ENCODE measurements around the gene MLEC.

The MLEC gene

GRCh38 chr12:120737557-120738251, 50.8 kb downstream of the MLEC start:
- Histone ChIP-seq H3K27me3 (ENCODE audit: control insufficient read depth, insufficient read depth, low read length) (no peaks in the 10 kb centered on the region), H3K4me1 (ENCODE audit: control insufficient read depth, insufficient read depth, low read length) (no peaks in the 10 kb centered on the region), H3K9ac (ENCODE audit: low read length) (no peak overlapping the region), H3K36me3 (ENCODE audit: control insufficient read depth, insufficient read depth, low read length) (no peaks in the 10 kb centered on the region), H3K9me3 (ENCODE audit: control insufficient read depth, insufficient read depth, low read depth, low read length) (peaks cover 5% of the 10 kb centered on the region; the same call in 1 of the 2 replicates), H3K27ac (ENCODE audit: low read depth, low read length) (no peak overlapping the region), H3K4me3 (ENCODE audit: low read depth, low read length) (no peak overlapping the region)

GRCh38 chr12:120738252-120739030, 51.5 kb downstream of the MLEC start:
- H3K4me3 ChIP-seq (ENCODE audit: low read depth, low read length) = no peak overlapping the region
- no peak overlapping the region for H3K27ac ChIP-seq (ENCODE audit: low read depth, low read length)
- H3K9ac ChIP-seq (ENCODE audit: low read length) = no peak overlapping the region
- H3K36me3 ChIP-seq (ENCODE audit: control insufficient read depth, insufficient read depth, low read length) = no peaks in the 10 kb centered on the region
- 0 out of 2 replicates have a peak, but pooled peaks cover 1% of the 10 kb centered on the region for H3K9me3 ChIP-seq (ENCODE audit: control insufficient read depth, insufficient read depth, low read depth, low read length)
- no peaks in the 10 kb centered on the region for H3K4me1 ChIP-seq (ENCODE audit: control insufficient read depth, insufficient read depth, low read length)
- no peaks in the 10 kb centered on the region for H3K27me3 ChIP-seq (ENCODE audit: control insufficient read depth, insufficient read depth, low read length)

GRCh38 chr12:120739031-120739762, 52.2 kb downstream of the MLEC start:
- no peak overlapping the region for H3K9ac ChIP-seq (ENCODE audit: low read length)
- no peaks in the 10 kb centered on the region for H3K27me3 ChIP-seq (ENCODE audit: control insufficient read depth, insufficient read depth, low read length)
- H3K4me3 ChIP-seq (ENCODE audit: low read depth, low read length) = no peak overlapping the region
- no peaks in the 10 kb centered on the region for H3K36me3 ChIP-seq (ENCODE audit: control insufficient read depth, insufficient read depth, low read length)
- no peaks in the 10 kb centered on the region for H3K4me1 ChIP-seq (ENCODE audit: control insufficient read depth, insufficient read depth, low read length)
- H3K9me3 ChIP-seq (ENCODE audit: control insufficient read depth, insufficient read depth, low read depth, low read length) = no peaks in the 10 kb centered on the region
- no peak overlapping the region for H3K27ac ChIP-seq (ENCODE audit: low read depth, low read length)

- Histone ChIP-seq H3K36me3 (ENCODE audit: control insufficient read depth, insufficient read depth, low read length) (no peaks in the 10 kb centered on the region), H3K4me1 (ENCODE audit: control insufficient read depth, insufficient read depth, low read length) (no peaks in the 10 kb centered on the region), H3K27me3 (ENCODE audit: control insufficient read depth, insufficient read depth, low read length) (no peaks in the 10 kb centered on the region), H3K9me3 (ENCODE audit: control insufficient read depth, insufficient read depth, low read depth, low read length) (no peaks in the 10 kb centered on the region), H3K4me3 (ENCODE audit: low read depth, low read length) (no peak overlapping the region), H3K27ac (ENCODE audit: low read depth, low read length) (no peak overlapping the region), H3K9ac (ENCODE audit: low read length) (no peak overlapping the region)
Observed at GRCh38 chr12:120739821-120740613, 53.1 kb downstream of the MLEC start.

GRCh38 chr12:120740871-120741270, 53.9 kb downstream of the MLEC start:
- no peak overlapping the region for H3K27ac ChIP-seq (ENCODE audit: low read depth, low read length)
- H3K9me3 ChIP-seq (ENCODE audit: control insufficient read depth, insufficient read depth, low read depth, low read length) = no peaks in the 10 kb centered on the region
- H3K4me1 ChIP-seq (ENCODE audit: control insufficient read depth, insufficient read depth, low read length) = no peaks in the 10 kb centered on the region
- no peak overlapping the region for H3K4me3 ChIP-seq (ENCODE audit: low read depth, low read length)
- no peaks in the 10 kb centered on the region for H3K27me3 ChIP-seq (ENCODE audit: control insufficient read depth, insufficient read depth, low read length)
- no peak overlapping the region for H3K9ac ChIP-seq (ENCODE audit: low read length)
- no peaks in the 10 kb centered on the region for H3K36me3 ChIP-seq (ENCODE audit: control insufficient read depth, insufficient read depth, low read length)

- Histone ChIP-seq H3K9me3 (ENCODE audit: control insufficient read depth, insufficient read depth, low read depth, low read length) (no peaks in the 10 kb centered on the region), H3K9ac (ENCODE audit: low read length) (no peak overlapping the region), H3K27ac (ENCODE audit: low read depth, low read length) (0 out of 2 replicates have a peak overlapping the region, but pooled peaks have one; percentile 15), H3K4me1 (ENCODE audit: control insufficient read depth, insufficient read depth, low read length) (no peaks in the 10 kb centered on the region), H3K27me3 (ENCODE audit: control insufficient read depth, insufficient read depth, low read length) (no peaks in the 10 kb centered on the region), H3K36me3 (ENCODE audit: control insufficient read depth, insufficient read depth, low read length) (no peaks in the 10 kb centered on the region), H3K4me3 (ENCODE audit: low read depth, low read length) (no peak overlapping the region)
Observed at GRCh38 chr12:120741476-120742421, 54.8 kb downstream of the MLEC start.

GRCh38 chr12:120744922-120745493, 58.1 kb downstream of the MLEC start:
- no peaks in the 10 kb centered on the region for H3K4me1 ChIP-seq (ENCODE audit: control insufficient read depth, insufficient read depth, low read length)
- H3K27me3 ChIP-seq (ENCODE audit: control insufficient read depth, insufficient read depth, low read length) = no peaks in the 10 kb centered on the region
- no peaks in the 10 kb centered on the region for H3K9me3 ChIP-seq (ENCODE audit: control insufficient read depth, insufficient read depth, low read depth, low read length)
- no peaks in the 10 kb centered on the region for H3K36me3 ChIP-seq (ENCODE audit: control insufficient read depth, insufficient read depth, low read length)
- no peak overlapping the region for H3K27ac ChIP-seq (ENCODE audit: low read depth, low read length)
- no peak overlapping the region for H3K4me3 ChIP-seq (ENCODE audit: low read depth, low read length)
- no peak overlapping the region for H3K9ac ChIP-seq (ENCODE audit: low read length)

GRCh38 chr12:120748242-120748641, 61.3 kb downstream of the MLEC start:
- Histone ChIP-seq H3K27ac (ENCODE audit: low read depth, low read length) (no peak overlapping the region), H3K36me3 (ENCODE audit: control insufficient read depth, insufficient read depth, low read length) (no peaks in the 10 kb centered on the region), H3K27me3 (ENCODE audit: control insufficient read depth, insufficient read depth, low read length) (no peaks in the 10 kb centered on the region), H3K4me1 (ENCODE audit: control insufficient read depth, insufficient read depth, low read length) (no peaks in the 10 kb centered on the region), H3K9ac (ENCODE audit: low read length) (no peak overlapping the region), H3K4me3 (ENCODE audit: low read depth, low read length) (no peak overlapping the region), H3K9me3 (ENCODE audit: control insufficient read depth, insufficient read depth, low read depth, low read length) (no peaks in the 10 kb centered on the region)

GRCh38 chr12:120749256-120749655, 62.3 kb downstream of the MLEC start:
- Histone ChIP-seq H3K27ac (ENCODE audit: low read depth, low read length) (no peak overlapping the region), H3K4me1 (ENCODE audit: control insufficient read depth, insufficient read depth, low read length) (no peaks in the 10 kb centered on the region), H3K9me3 (ENCODE audit: control insufficient read depth, insufficient read depth, low read depth, low read length) (no peaks in the 10 kb centered on the region), H3K9ac (ENCODE audit: low read length) (no peak overlapping the region), H3K36me3 (ENCODE audit: control insufficient read depth, insufficient read depth, low read length) (no peaks in the 10 kb centered on the region), H3K27me3 (ENCODE audit: control insufficient read depth, insufficient read depth, low read length) (no peaks in the 10 kb centered on the region), H3K4me3 (ENCODE audit: low read depth, low read length) (no peak overlapping the region)
